ENCODE results near the gene ATP1A2.
"Not testable (repeated sequence)": the region's sequence is repeated elsewhere in the genome, so short reads cannot be mapped to it uniquely, and the experiment has no call there.

Gene ATP1A2

GRCh38 chr1:160124705-160125478 is 9.3 kb downstream of the ATP1A2 start:
- DNase-seq (ENCODE audit: low read depth in 2 of 2) = peak in 1 of 2 experiments; percentile 20

DNA sequence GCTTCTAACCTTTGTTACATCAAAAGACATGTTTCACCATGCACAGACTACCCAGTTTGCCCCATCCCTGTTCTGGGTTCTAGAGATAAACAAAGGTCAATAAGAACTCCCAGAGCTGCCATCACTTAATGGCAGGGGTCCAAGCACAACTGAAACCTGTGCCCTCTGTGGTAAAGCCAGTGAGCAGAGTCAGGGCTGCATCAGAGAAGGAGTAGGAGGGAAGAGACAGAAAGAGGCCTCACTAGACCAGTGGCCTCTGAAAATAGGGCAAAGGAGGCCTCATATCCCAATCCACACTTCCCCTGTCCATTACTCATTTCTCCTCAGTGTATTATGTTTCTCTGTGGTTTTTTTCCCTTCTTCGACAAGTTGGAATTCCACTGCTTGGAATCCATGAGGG is 10.2 kb downstream of the ATP1A2 start:
- no peak for DNase-seq (ENCODE audit: low read depth in 2 of 2)

DNA sequence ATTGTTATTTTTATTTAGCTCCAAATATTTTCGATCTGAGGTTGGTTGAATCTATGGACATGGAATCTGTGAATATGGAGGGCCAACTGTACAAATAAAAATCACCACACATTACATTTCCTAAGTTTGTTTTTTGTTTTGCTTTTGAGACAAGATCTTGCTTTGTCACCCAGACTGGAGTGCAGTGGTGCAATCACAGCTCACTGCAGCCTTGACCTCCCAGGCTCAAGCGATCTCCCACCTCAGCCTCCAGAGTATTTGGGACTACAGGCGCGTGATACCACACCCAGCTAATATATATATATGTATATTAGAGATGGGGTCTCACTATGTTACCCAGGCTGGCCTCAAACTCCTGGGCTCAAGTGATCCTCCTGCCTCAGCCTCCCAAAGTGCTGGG is 10.8 kb downstream of the ATP1A2 start:
- DNase-seq (ENCODE audit: low read depth in 2 of 2) = not testable (repeated sequence)

DNA sequence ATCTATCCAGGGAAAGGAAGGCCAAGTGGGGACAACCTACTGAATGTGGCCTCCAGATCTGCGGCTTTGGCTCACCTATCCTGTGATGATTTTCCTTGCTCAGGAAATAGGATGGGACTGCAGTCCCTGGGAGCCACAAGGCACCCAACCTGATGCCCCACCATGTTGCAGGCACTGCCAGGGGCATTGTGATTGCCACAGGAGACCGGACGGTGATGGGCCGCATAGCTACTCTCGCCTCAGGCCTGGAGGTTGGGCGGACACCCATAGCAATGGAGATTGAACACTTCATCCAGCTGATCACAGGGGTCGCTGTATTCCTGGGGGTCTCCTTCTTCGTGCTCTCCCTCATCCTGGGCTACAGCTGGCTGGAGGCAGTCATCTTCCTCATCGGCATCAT is 11.8 kb downstream of the ATP1A2 start:
- DNase-seq (ENCODE audit: low read depth in 2 of 2) = no peak

DNA sequence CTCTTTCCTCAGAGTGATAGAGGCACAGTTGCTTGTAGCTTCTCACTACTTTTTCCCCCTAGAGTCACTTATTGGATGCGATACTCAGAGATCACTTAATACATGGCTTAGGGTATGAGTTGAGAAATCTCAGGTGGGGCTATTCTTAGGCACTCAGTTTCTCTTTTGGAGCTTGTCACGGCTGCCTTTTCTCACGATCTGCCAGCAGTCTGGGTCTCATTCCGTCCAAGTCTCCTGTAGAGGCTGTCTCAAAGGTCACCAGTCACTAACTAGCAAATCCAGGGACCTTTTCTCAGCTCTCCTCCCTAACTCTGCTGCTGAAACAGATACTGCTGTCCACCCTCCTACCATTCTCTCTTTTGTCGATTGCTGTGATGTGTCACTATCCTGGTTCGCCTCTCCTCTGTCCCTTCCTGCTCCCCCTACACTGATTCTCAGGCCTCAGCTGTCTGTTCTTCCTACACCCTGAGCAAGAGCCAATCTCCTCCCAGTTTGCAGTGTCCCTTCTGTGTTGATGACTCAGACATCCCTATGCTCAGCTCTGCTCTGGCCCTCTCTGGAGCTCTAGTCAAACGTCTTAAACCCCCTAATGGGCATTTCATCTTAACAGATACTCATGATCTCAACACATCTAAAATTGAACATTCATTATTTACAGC is 12.4 kb downstream of the ATP1A2 start:
- DNase-seq (ENCODE audit: low read depth in 2 of 2) = no peak

- DNase-seq (ENCODE audit: low read depth in 2 of 2) = no peak
These were observed 13.1 kb downstream of the ATP1A2 start for GRCh38 chr1:160128636-160129035.

DNA sequence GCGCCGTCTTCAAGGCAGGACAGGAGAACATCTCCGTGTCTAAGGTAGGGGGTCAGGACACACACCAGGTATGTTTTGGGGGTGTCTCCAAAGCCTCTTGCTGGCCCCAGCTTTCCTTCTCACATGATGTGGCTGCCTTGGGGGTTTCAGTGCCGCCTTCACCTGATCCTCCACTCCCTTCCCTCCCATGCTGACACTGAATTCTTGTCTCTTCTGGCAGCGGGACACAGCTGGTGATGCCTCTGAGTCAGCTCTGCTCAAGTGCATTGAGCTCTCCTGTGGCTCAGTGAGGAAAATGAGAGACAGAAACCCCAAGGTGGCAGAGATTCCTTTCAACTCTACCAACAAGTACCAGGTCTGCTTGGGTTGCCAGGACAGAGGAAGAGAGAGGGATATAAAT is 13.5 kb downstream of the ATP1A2 start:
- no peak for DNase-seq (ENCODE audit: low read depth in 2 of 2)

- no peak for DNase-seq (ENCODE audit: low read depth in 2 of 2)
These were observed 14.0 kb downstream of the ATP1A2 start for GRCh38 chr1:160129558-160129957.

DNA sequence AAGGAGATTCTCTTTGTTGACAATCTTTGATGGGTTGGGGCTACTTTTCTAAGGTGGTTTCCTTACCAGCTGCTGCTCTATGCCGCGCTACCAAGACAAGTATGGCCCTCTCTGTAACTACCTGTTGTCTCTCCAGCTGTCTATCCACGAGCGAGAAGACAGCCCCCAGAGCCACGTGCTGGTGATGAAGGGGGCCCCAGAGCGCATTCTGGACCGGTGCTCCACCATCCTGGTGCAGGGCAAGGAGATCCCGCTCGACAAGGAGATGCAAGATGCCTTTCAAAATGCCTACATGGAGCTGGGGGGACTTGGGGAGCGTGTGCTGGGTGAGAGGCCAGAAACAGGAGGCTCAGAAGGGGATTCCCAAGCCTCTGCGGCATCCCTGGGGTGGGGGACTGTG is 14.4 kb downstream of the ATP1A2 start:
- no peak for DNase-seq (ENCODE audit: low read depth in 2 of 2)

- no peak for DNase-seq (ENCODE audit: low read depth in 2 of 2)
These were observed 14.9 kb downstream of the ATP1A2 start for GRCh38 chr1:160130486-160130885.

GRCh38 chr1:160130939-160131338 is 15.4 kb downstream of the ATP1A2 start:
- DNase-seq (ENCODE audit: low read depth in 2 of 2) = no peak

- DNase-seq (ENCODE audit: low read depth in 2 of 2) = no peak
These were observed 16.4 kb downstream of the ATP1A2 start for GRCh38 chr1:160131803-160132565.

- DNase-seq (ENCODE audit: low read depth in 2 of 2) = no peak
These were observed 18.6 kb downstream of the ATP1A2 start for GRCh38 chr1:160133990-160134770.

DNA sequence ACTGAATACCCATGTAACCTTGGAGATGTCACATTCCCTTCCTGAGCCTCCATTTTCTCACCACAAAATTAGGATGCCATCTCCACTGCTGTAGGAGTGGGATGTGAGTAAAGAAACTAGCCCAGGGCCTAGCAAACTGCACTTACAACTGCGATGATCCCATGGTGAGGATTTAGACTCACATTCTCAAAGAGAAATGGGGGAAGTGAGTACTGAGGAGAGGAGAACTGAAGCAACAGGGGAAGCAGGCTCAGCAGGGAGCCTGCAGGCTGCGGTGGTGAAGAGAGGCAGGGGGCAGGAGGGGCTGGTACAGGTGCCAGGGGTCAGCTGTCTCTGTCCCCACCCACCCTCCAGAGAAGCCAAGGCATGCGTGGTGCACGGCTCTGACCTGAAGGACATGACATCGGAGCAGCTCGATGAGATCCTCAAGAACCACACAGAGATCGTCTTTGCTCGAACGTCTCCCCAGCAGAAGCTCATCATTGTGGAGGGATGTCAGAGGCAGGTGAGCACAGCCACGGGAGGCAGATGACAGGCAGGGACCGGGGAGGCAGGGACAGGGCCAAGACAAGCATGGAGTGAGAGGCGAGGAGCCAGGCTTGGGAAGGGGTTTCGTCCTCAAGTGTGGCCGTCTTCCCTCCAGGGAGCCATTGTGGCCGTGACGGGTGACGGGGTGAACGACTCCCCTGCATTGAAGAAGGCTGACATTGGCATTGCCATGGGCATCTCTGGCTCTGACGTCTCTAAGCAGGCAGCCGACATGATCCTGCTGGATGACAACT is 19.4 kb downstream of the ATP1A2 start:
- DNase-seq (ENCODE audit: low read depth in 2 of 2) = no peak

- DNase-seq (ENCODE audit: low read depth in 2 of 2) = no peak
These were observed 20.8 kb downstream of the ATP1A2 start for GRCh38 chr1:160136121-160136925.

GRCh38 chr1:160136926-160137200 is 21.3 kb downstream of the ATP1A2 start:
- DNase-seq (ENCODE audit: low read depth in 2 of 2) = no peak

DNA sequence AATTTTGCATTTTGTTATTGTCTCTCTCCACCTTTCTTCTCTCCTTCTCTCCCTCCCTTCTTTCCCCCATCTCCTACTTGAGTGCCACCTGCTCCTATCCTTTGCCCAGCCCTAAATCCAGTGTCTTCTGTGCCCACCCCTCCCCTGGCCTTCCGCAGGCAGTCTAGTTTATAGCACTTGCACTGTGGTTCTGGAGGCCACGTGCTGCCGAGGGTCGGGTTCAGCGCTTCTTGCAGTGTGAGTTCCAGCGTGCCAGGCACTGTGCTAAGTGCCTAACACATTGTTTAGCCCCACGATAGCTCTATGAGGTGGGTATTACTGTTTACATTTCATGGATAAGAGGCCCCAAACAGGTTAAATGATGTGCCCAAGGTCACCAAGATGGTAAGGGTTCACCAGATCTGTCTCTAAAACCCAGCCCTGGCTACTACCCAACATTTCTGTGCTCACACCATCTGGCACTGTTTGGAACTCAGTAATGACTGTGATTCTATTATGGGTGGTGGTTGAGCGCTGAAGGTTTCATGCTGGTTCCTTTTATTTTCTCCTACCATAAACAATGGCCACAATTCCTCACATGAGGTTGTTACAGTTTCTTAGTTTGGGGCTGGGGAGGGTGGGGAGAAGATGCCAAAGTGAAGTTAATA is 21.8 kb downstream of the ATP1A2 start:
- DNase-seq (ENCODE audit: low read depth in 2 of 2) = no peak

DNA sequence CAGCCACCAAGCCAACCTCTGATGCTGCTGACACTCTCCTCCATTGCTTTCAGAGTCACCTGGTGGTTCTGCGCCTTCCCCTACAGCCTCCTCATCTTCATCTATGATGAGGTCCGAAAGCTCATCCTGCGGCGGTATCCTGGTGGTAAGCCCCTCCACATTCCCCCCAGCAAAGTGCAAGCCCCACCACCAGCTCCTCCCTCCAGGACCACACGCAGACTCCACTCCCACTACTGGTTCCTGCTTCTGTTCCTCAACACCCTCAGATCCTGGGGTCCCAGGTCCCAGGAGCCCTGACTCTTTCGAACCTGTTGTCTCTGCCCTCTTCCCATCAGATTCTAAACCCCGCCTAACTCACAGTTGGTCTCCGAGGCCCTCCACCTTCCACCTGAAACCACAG is 24.3 kb downstream of the ATP1A2 start:
- DNase-seq (ENCODE audit: low read depth in 2 of 2) = no peak

- no peak for DNase-seq (ENCODE audit: low read depth in 2 of 2)
These were observed 28.1 kb downstream of the ATP1A2 start for GRCh38 chr1:160143695-160144094.

DNA sequence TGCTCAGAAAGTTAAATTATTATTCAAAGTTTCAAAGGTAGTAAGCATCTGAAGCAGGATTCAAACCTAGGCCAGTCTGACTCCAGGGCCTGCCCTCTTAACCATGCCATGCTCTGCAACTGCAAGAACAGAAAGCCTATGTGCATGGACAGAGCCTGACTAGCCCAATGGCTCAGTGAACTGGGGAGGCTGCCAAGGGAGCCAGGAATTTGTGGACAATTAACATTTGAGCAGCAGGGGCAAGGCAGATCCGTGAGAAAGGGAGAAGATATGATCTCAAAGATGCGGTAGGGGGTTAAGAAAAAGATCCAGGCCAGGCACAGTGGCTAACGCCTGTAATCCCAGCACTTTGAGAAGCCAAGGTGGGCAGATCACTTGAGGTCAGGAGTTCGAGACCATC is 29.4 kb downstream of the ATP1A2 start:
- no peak for DNase-seq (ENCODE audit: low read depth in 2 of 2)
